Osteocyte (in vitro differentiated cells): ENCODE results near the gene SMIM20. TPM values are rescaled to one million over a fixed set of nuclear protein-coding genes. Genes with fewer than 3 reads are reported as not detected.
"Not testable (repeated sequence)": the region's sequence is repeated elsewhere in the genome, so short reads cannot be mapped to it uniquely, and the experiment has no call there.

Experiments
- DNase-seq: peaks from one replicate; pipeline ENCODE4 v3.0.0; 2021; ENCODE audit warnings: mixed read lengths; ENCODE audit not compliant: unreplicated experiment; ENCODE audit errors: extremely low spot score
- H3K27ac Mint-ChIP-seq: one replicate; pipeline ENCODE4 v1.8.0; 2021; ENCODE audit warnings: mild to moderate bottlenecking, mixed read lengths; ENCODE audit not compliant: unreplicated experiment
- H3K27me3 Mint-ChIP-seq: one replicate; pipeline ENCODE4 v1.8.0; 2021; ENCODE audit warnings: mixed read lengths; ENCODE audit not compliant: unreplicated experiment
- H3K36me3 Mint-ChIP-seq: one replicate; pipeline ENCODE4 v1.8.0; 2021; ENCODE audit warnings: mixed read lengths; ENCODE audit not compliant: unreplicated experiment
- H3K4me1 Mint-ChIP-seq: one replicate; pipeline ENCODE4 v1.8.0; 2021; ENCODE audit warnings: mixed read lengths; ENCODE audit not compliant: unreplicated experiment
- H3K4me3 Mint-ChIP-seq: one replicate; pipeline ENCODE4 v1.8.0; 2021; ENCODE audit warnings: mild to moderate bottlenecking, moderate library complexity, mixed read lengths; ENCODE audit not compliant: unreplicated experiment
- H3K9me3 Mint-ChIP-seq: one replicate; pipeline ENCODE4 v1.8.0; 2021; ENCODE audit warnings: mixed read lengths; ENCODE audit not compliant: unreplicated experiment
- long read RNA-seq: library from polyadenylated mRNA; unstranded; transcript quantifications from one replicate; pipeline ENCODE4 v2.0.0, GENCODE V29; 2021
- total RNA-seq: library from RNA; stranded (reverse); gene quantifications from 2 replicates; pipeline ENCODE4 v1.2.1, GENCODE V29; 2021
- TF ChIP-seq, protein P1 (sequence below): fragments of 200-600 bp; sonication (generic); IDR thresholded peaks from 2 replicates; pipeline ENCODE4 v1.5.0; 2021; ENCODE audit warnings: antibody characterized with exemption, mild to moderate bottlenecking, moderate library complexity

SMIM20 gene
- 28.4 and 29.4 TPM in 2 replicates for total RNA-seq
- long read RNA-seq, transcript SMIM20-201 (3 exons, 935 nt), result major isoform, 29 of 33 reads
- long read RNA-seq, partial matches to known transcripts, result 0 of 33 reads
- long read RNA-seq, other reads (novel, unspliced or antisense), result 2 of 33 reads

- H3K27ac Mint-ChIP-seq, result peak within 1 kb of the TSS; percentile 94
Observed at GRCh38 chr4:25913851-25914669, at the start of gene SMIM20. TSS of gene SMIM20 (plus strand) at chr4:25914220. CDS start at chr4:25914314, 94 bp downstream.

GRCh38 chr4:25865586-25865985 is 48.4 kb upstream of the SMIM20 start:
- H3K9me3 Mint-ChIP-seq, result no peaks in the 10 kb centered on the region
- no peak for DNase-seq
- no peaks in the 10 kb centered on the region for H3K27me3 Mint-ChIP-seq

More at GRCh38 chr4:25913851-25914669, at the start of gene SMIM20:
- peak; percentile 96 for DNase-seq
- Mint-ChIP-seq H3K4me3 (peak within 1 kb of the TSS; percentile 93), H3K9me3 (peaks cover 2% of the 10 kb centered on the region), H3K27me3 (no peaks in the 10 kb centered on the region), H3K4me1 (peaks cover 12% of the 10 kb centered on the region), H3K36me3 (no peaks in the 10 kb centered on the region)
- TF ChIP-seq, protein P1, sequence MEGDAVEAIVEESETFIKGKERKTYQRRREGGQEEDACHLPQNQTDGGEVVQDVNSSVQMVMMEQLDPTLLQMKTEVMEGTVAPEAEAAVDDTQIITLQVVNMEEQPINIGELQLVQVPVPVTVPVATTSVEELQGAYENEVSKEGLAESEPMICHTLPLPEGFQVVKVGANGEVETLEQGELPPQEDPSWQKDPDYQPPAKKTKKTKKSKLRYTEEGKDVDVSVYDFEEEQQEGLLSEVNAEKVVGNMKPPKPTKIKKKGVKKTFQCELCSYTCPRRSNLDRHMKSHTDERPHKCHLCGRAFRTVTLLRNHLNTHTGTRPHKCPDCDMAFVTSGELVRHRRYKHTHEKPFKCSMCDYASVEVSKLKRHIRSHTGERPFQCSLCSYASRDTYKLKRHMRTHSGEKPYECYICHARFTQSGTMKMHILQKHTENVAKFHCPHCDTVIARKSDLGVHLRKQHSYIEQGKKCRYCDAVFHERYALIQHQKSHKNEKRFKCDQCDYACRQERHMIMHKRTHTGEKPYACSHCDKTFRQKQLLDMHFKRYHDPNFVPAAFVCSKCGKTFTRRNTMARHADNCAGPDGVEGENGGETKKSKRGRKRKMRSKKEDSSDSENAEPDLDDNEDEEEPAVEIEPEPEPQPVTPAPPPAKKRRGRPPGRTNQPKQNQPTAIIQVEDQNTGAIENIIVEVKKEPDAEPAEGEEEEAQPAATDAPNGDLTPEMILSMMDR, result no peak

DNA sequence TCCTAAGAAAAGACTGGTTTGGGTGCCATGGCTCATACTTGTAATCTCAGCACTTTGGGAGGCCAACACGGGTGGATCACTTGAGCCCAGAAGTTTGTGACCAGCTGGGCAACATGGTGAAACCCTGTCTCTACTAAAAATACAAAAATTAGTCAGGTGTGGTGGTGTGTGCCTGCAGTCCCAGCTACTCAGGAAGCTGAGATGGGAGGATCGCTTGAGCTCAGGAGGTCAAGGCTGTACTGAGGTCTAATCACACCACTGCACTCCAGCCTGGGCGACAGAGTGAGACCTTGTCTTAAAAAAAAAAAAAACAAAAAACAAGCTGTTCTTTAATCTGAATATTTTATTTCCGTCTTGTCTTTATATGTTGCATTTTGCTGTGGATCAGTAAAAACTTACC is 47.6 kb upstream of the SMIM20 start:
- H3K9me3 Mint-ChIP-seq, H3K36me3 Mint-ChIP-seq, H3K27me3 Mint-ChIP-seq, H3K4me3 Mint-ChIP-seq, DNase-seq, H3K27ac Mint-ChIP-seq, H3K4me1 Mint-ChIP-seq: not testable (repeated sequence)

More at GRCh38 chr4:25865586-25865985, 48.4 kb upstream of the SMIM20 start:
- peaks cover 14% of the 10 kb centered on the region for H3K4me1 Mint-ChIP-seq
- H3K4me3 Mint-ChIP-seq, result no peak overlapping the region
- TF ChIP-seq, protein P1, result no peak
- H3K36me3 Mint-ChIP-seq, result peaks cover 4% of the 10 kb centered on the region
- no peak overlapping the region for H3K27ac Mint-ChIP-seq

GRCh38 chr4:25867781-25868294 is 46.2 kb upstream of the SMIM20 start:
- H3K4me1 Mint-ChIP-seq, result no peaks in the 10 kb centered on the region
- no peaks in the 10 kb centered on the region for H3K9me3 Mint-ChIP-seq
- no peak for DNase-seq
- no peak overlapping the region for H3K27ac Mint-ChIP-seq
- H3K4me3 Mint-ChIP-seq, result no peak overlapping the region
- H3K27me3 Mint-ChIP-seq, result no peaks in the 10 kb centered on the region
- H3K36me3 Mint-ChIP-seq, result no peaks in the 10 kb centered on the region
- TF ChIP-seq, protein P1, result no peak

DNA sequence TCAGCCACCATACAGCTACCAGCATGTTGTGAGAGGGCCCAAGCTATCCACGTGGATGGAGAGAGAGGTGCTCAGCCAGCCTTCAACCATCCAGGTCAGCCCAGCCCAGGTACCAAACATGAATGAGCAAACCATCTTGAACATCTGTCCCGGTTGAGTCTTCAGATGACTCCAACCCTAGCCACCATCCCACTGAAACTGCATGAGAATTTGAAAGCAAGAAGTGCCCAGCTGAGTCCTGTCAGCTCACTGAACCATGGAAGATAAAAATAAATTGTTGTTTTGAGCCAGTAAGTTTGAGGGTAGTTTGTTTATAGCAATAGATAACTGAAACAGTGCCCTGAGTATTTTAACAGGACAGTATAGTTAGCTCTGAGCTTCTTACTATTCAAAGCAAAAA is 43.9 kb upstream of the SMIM20 start:
- no peak for DNase-seq
- Mint-ChIP-seq H3K27ac (no peak overlapping the region), H3K36me3 (no peaks in the 10 kb centered on the region), H3K27me3 (no peaks in the 10 kb centered on the region), H3K4me1 (no peaks in the 10 kb centered on the region), H3K9me3 (no peaks in the 10 kb centered on the region), H3K4me3 (no peak overlapping the region)
- TF ChIP-seq, protein P1, result no peak
